Endothelial cell of umbilical vein (primary cell): ENCODE measurements around the gene RCAN1. TPM values are rescaled to one million over a fixed set of nuclear protein-coding genes. Genes with fewer than 3 reads are reported as not detected.

Source experiments
- BruUV-seq: library from RNA; stranded (reverse); fragments of 400-500 nt; replicated peaks from 2 replicates; lab custom pipeline; 2021; lab: Mats Ljungman, UMichigan
- CTCF ChIA-PET: fragments of 300-600, 350-600 bp; sonication (Branson Sonifier 250); formaldehyde crosslinking; loops from one replicate; lab custom pipeline; 2021; ENCODE audit warnings: antibody characterized with exemption, inconsistent platforms; lab: Charles Lee
- POLR2A ChIA-PET: fragments of 300-600, 350-600 bp; sonication (Branson Sonifier 250); formaldehyde crosslinking; loops from one replicate; lab custom pipeline; 2021; ENCODE audit warnings: antibody characterized with exemption, inconsistent platforms; lab: Charles Lee
- DNase-seq: peaks from one replicate; pipeline ENCODE4 v3.0.0-alpha.2; 2011; ENCODE audit warnings: low read depth, low spot score
- FAIRE-seq: peaks from 2 replicates; lab custom pipeline; 2011; peaks lifted over from hg19 to GRCh38; lab: Jason Lieb, UNC
- H2AFZ ChIP-seq: 2 replicates; pipeline ENCODE4 v1.6.0; 2012; ENCODE audit warnings: low read depth, low read length, control low read depth, inconsistent platforms
- H3K27ac ChIP-seq: 2 replicates; pipeline ENCODE4 v1.5.1; 2011; ENCODE audit warnings: low read depth, mild to moderate bottlenecking, control low read depth, low read length, moderate library complexity; ENCODE audit not compliant: insufficient read depth
- H3K27me3 ChIP-seq, 2 experiments: 2 replicates each; pipeline versions ENCODE4 v1.6.0 to v1.6.1; 2011; ENCODE audit warnings: low read length in 2 of 2, mixed read lengths in 1 of 2; ENCODE audit not compliant: control insufficient read depth in 2 of 2, insufficient read depth in 2 of 2
- H3K36me3 ChIP-seq, 2 experiments: 2 replicates in 1 of 2; 3 replicates in 1 of 2; pipeline ENCODE4 v1.5.1; 2011; ENCODE audit warnings: low read length in 2 of 2, mild to moderate bottlenecking in 1 of 2, moderate library complexity in 1 of 2; ENCODE audit not compliant: control insufficient read depth in 2 of 2, insufficient read depth in 2 of 2; ENCODE audit errors: extremely low read depth in 1 of 2
- H3K4me1 ChIP-seq: 3 replicates; pipeline ENCODE4 v1.5.1; 2011; ENCODE audit warnings: mild to moderate bottlenecking, low read length; ENCODE audit not compliant: control insufficient read depth, insufficient read depth; ENCODE audit errors: extremely low read depth
- H3K4me2 ChIP-seq: 2 replicates; pipeline ENCODE4 v1.6.1; 2011; ENCODE audit warnings: low read length, control low read depth, mixed read lengths; ENCODE audit not compliant: insufficient read depth
- H3K4me3 ChIP-seq, 3 experiments: fragments of 200-600 bp in 1 of 3; sonication (generic), shearing (Covaris generic) in 1 of 3; replicated peaks in 1 of 3; 2 replicates each; pipeline ENCODE4 v1.5.1; 2011 to 2016; ENCODE audit warnings: control low read depth in 3 of 3, low read length in 3 of 3, mild to moderate bottlenecking in 2 of 3, inconsistent platforms in 1 of 3, low read depth in 1 of 3, moderate library complexity in 1 of 3; ENCODE audit not compliant: insufficient read depth in 1 of 3
- H3K79me2 ChIP-seq: 2 replicates; pipeline ENCODE4 v1.6.0; 2012; ENCODE audit warnings: low read length, inconsistent platforms; ENCODE audit not compliant: control insufficient read depth, insufficient read depth
- H3K9ac ChIP-seq: replicated peaks from 2 replicates; pipeline ENCODE3; 2011; ENCODE audit warnings: low read length, control low read depth; ENCODE audit not compliant: insufficient read depth; ENCODE audit errors: extremely low read depth
- H3K9me1 ChIP-seq: replicated peaks from 3 replicates; pipeline ENCODE4 v1.6.0; 2011; ENCODE audit warnings: mild to moderate bottlenecking, low read length; ENCODE audit not compliant: control insufficient read depth, insufficient read depth; ENCODE audit errors: extremely low read depth
- H3K9me3 ChIP-seq: replicated peaks from 2 replicates; pipeline ENCODE4 v1.5.1; 2012; ENCODE audit warnings: low read length, inconsistent platforms; ENCODE audit not compliant: control insufficient read depth, insufficient read depth
- H4K20me1 ChIP-seq: replicated peaks from 2 replicates; pipeline ENCODE3; 2011; ENCODE audit warnings: mild to moderate bottlenecking, low read length; ENCODE audit not compliant: control insufficient read depth, insufficient read depth; ENCODE audit errors: extremely low read depth
- EZH2 ChIP-seq: IDR thresholded peaks from 2 replicates; pipeline ENCODE4 v1.6.1; 2012; ENCODE audit warnings: borderline replicate concordance, low read depth, mild to moderate bottlenecking, moderate library complexity, low read length, inconsistent platforms; ENCODE audit not compliant: severe bottlenecking
- FOS ChIP-seq: IDR thresholded peaks from 2 replicates; pipeline ENCODE4 v1.6.1; 2011; ENCODE audit warnings: mild to moderate bottlenecking, low read length, moderate library complexity, borderline replicate concordance; ENCODE audit not compliant: insufficient read depth
- GATA2 ChIP-seq: IDR thresholded peaks from 2 replicates; pipeline ENCODE4 v1.7.0; 2011; ENCODE audit warnings: low read depth, mild to moderate bottlenecking, moderate library complexity, mixed read lengths, low read length; ENCODE audit not compliant: insufficient read length, insufficient read depth
- JUN ChIP-seq: IDR thresholded peaks from 2 replicates; pipeline ENCODE4 v1.6.1; 2011; ENCODE audit warnings: borderline replicate concordance, low read depth; ENCODE audit not compliant: insufficient read length, insufficient read depth
- MYC ChIP-seq: IDR thresholded peaks from one replicate; pipeline ENCODE4 v1.6.1; 2011; ENCODE audit warnings: mild to moderate bottlenecking, low read depth, low read length
- POLR2A ChIP-seq: IDR thresholded peaks from 2 replicates; pipeline ENCODE4 v1.6.1; 2012; ENCODE audit warnings: low read depth, mild to moderate bottlenecking, control low read depth, low read length
- POLR2AphosphoS5 ChIP-seq: IDR thresholded peaks from 2 replicates; pipeline ENCODE4 v1.6.1; 2012; ENCODE audit warnings: low read depth, mild to moderate bottlenecking, control low read depth, low read length, moderate library complexity; ENCODE audit not compliant: insufficient read depth
- dilution Hi-C: fragments of 300-500 bp; cut with MboI; formaldehyde crosslinking; loops from one replicate; pipeline ENCODE4 v1.15.0; 2019; ENCODE audit warnings: low sequenced_read_pairs; ENCODE audit not compliant: extremely low pct_ligation_motif_present
- intact Hi-C: fragments of 100-400 bp; cut with micrococcal nuclease; formaldehyde crosslinking; loops from one replicate; pipeline ENCODE4 v1.10.0; 2022
- polyA plus RNA-seq, 4 experiments: library from polyadenylated mRNA; depleted of rRNA in 3 of 4; stranded (reverse) in 3 of 4; unstranded in 1 of 4; fragments of >200 nt; gene quantifications; 2 replicates each; pipeline versions ENCODE4 v1.2.1 to v1.2.3, GENCODE V29; 2011 to 2012; ENCODE audit warnings: missing spikeins in 1 of 4
- total RNA-seq: library from RNA; stranded (reverse); gene quantifications from 2 replicates; pipeline ENCODE4 v1.2.3, GENCODE V29; 2021
- TF ChIP-seq, protein P1 (sequence below): IDR thresholded peaks from 2 replicates; pipeline ENCODE4 v1.6.1; 2011; ENCODE audit not compliant: insufficient read depth, insufficient read length
- TF ChIP-seq, protein P2 (sequence below), 2 donors: IDR thresholded peaks; 1 replicate in 1 of 2; 2 replicates in 1 of 2; pipeline ENCODE4 v1.5.1; 2011; ENCODE audit warnings: low read length in 2 of 2, mild to moderate bottlenecking in 2 of 2, moderate library complexity in 2 of 2, control low read depth in 1 of 2, inconsistent platforms in 1 of 2, low read depth in 1 of 2; ENCODE audit not compliant: insufficient read depth in 1 of 2; ENCODE audit errors: extremely low read depth in 1 of 2

RCAN1 gene
- total and polyA plus RNA-seq, 2 donors (not counting 3 experiments of a cell fraction or from before 2014, with no cell fraction given) = 9.7 to 16.5 TPM

DNA sequence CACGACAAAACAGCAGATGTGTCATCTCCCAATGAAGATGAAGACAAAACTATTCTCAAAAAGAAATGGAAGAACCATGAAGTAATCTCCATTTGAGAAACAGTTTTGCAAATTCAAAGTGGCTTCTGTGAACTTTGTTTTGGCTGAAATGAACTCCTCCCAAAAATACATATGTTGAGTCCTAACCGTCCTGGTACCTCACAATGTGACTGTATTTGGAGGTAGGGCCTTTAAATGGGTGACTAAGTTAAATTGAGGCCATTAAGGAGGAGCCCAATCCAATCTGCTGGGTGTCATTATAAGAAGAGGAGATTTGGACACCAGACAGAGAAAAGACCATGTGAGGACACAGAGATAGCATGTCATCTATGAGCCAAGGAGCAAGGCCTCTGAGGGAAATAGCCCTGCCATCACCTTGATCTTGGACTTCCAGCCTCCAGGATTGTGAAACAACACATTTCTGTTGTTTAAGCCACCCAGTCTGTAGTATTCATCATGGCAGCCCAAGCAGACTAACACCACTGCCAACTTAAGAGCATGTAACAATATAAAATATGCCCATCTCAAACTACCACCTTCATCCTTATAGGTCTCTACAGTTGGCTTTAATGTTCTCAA, 64.6 kb downstream of the RCAN1 start:
- H3K9me1 ChIP-seq = no peaks in the 10 kb centered on the region
- no peak overlapping the region for H3K9ac ChIP-seq
- no peak overlapping the region for H3K27ac ChIP-seq
- no peaks in the 10 kb centered on the region for H4K20me1 ChIP-seq
- DNase-seq = no peak
- TF ChIP-seq MYC = no peak
- TF ChIP-seq, protein P1, sequence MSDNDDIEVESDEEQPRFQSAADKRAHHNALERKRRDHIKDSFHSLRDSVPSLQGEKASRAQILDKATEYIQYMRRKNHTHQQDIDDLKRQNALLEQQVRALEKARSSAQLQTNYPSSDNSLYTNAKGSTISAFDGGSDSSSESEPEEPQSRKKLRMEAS = no peak
- TF ChIP-seq EZH2 = no peak
- no peak for TF ChIP-seq JUN
- no peak for TF ChIP-seq POLR2A
- no peak for TF ChIP-seq POLR2AphosphoS5
- TF ChIP-seq, protein P2, sequence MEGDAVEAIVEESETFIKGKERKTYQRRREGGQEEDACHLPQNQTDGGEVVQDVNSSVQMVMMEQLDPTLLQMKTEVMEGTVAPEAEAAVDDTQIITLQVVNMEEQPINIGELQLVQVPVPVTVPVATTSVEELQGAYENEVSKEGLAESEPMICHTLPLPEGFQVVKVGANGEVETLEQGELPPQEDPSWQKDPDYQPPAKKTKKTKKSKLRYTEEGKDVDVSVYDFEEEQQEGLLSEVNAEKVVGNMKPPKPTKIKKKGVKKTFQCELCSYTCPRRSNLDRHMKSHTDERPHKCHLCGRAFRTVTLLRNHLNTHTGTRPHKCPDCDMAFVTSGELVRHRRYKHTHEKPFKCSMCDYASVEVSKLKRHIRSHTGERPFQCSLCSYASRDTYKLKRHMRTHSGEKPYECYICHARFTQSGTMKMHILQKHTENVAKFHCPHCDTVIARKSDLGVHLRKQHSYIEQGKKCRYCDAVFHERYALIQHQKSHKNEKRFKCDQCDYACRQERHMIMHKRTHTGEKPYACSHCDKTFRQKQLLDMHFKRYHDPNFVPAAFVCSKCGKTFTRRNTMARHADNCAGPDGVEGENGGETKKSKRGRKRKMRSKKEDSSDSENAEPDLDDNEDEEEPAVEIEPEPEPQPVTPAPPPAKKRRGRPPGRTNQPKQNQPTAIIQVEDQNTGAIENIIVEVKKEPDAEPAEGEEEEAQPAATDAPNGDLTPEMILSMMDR (IDR thresholded peaks at IDR 0.05; ENCODE audit: extremely low read depth in 1 of 2, insufficient read depth in 1 of 2, low read depth in 1 of 2, low read length in 2 of 2) = no peak
- no peak for TF ChIP-seq GATA2
- no peak for TF ChIP-seq FOS
- no peaks in the 10 kb centered on the region for H3K27me3 ChIP-seq
- dilution Hi-C loops (no loop called here), intact Hi-C loops (no loop called here)
- H3K4me2 ChIP-seq = no peak overlapping the region
- ChIA-PET CTCF (no interaction called here), POLR2A (no interaction called here)
- no peaks in the 10 kb centered on the region for H3K36me3 ChIP-seq
- H3K4me3 ChIP-seq = no peak overlapping the region
- peaks cover 21% of the 10 kb centered on the region for H3K4me1 ChIP-seq
- FAIRE-seq = no peak
- BruUV-seq = no TSS peak
- H2AFZ ChIP-seq = no peak overlapping the region
- no peaks in the 10 kb centered on the region for H3K79me2 ChIP-seq
- no peaks in the 10 kb centered on the region for H3K9me3 ChIP-seq
